ENCODE data around the gene DPPA4. TPM values are rescaled to one million over a fixed set of nuclear protein-coding genes. Genes with fewer than 3 reads are reported as not detected.
"Not testable (repeated sequence)": the region's sequence is repeated elsewhere in the genome, so short reads cannot be mapped to it uniquely, and the experiment has no call there.

The DPPA4 gene
- total and polyA plus RNA-seq, 2 donors from 2014 or later = not detected

DNA sequence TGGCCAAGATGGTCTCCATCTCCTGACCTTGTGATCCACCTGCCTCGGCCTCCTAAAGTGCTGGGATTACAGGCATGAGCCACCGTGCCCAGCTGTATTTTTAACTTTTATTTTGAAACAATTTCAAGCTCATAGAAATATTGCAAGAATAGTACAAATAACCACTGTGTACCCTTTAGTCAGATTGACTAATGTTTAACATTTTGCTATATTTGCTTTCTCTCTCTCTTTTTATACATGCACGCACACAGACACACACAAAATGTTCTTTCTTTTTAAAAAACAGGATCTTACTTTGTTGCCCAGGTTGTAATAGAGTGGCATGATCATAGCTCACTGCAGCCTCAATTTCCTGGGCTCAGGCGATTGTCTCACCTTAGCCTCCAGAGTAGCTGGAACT, 25.5 kb upstream of the DPPA4 start:
- no peak for FAIRE-seq
- H3K4me1 ChIP-seq (ENCODE audit: control insufficient read depth in 2 of 3, insufficient read depth in 2 of 3, low read depth in 1 of 3, low read length in 3 of 3) = no peaks in the 10 kb centered on the region
- no peaks in the 10 kb centered on the region for H3K36me3 ChIP-seq (ENCODE audit: control insufficient read depth in 2 of 3, insufficient read depth in 3 of 3, low read length in 3 of 3)
- H3K9ac ChIP-seq (ENCODE audit: low read length in 3 of 3) = no peak overlapping the region
- no peaks in the 10 kb centered on the region for H3K9me3 ChIP-seq (ENCODE audit: control insufficient read depth in 2 of 3, insufficient read depth in 1 of 3, low read length in 3 of 3)
- H3K27me3 ChIP-seq (ENCODE audit: control insufficient read depth, insufficient read depth, low read length) = no peaks in the 10 kb centered on the region
- no peak for DNase-seq
- intact Hi-C loops (cut with DNase I) = no loop called here
- no peak overlapping the region for H3K4me3 ChIP-seq (ENCODE audit: low read length in 3 of 3)
- no peak for TF ChIP-seq CTCF (IDR thresholded peaks at IDR 0.05; ENCODE audit: borderline replicate concordance, extremely low read depth, insufficient read depth)
- no peak overlapping the region for H3K27ac ChIP-seq (ENCODE audit: low read depth in 2 of 2, low read length in 2 of 2)

DNA sequence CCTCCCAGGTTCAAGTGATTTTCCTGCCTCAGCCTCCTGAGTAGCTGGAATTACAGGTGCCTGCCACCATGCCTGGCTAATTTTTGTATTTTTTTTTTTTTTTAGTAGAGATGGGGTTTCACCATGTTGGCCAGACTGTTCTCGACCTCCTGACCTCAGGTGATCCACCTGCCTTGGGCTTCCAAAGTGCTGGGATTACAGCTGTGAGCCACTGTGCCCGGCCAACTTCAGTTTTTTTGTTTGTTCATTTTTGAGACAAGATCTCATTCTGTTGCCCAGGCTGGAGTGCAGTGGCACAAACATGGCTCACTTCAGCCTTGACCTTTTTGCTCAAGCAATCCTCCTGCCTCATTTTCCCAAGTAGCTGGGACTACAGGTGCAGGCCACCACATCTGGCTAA, 21.5 kb upstream of the DPPA4 start:
- H3K9ac ChIP-seq (ENCODE audit: low read length in 3 of 3); H3K27ac ChIP-seq (ENCODE audit: low read depth in 2 of 2, low read length in 2 of 2); H3K4me3 ChIP-seq (ENCODE audit: low read length in 3 of 3); H3K36me3 ChIP-seq (ENCODE audit: control insufficient read depth in 2 of 3, insufficient read depth in 3 of 3, low read length in 3 of 3); H3K27me3 ChIP-seq (ENCODE audit: control insufficient read depth, insufficient read depth, low read length); H3K4me1 ChIP-seq (ENCODE audit: control insufficient read depth in 2 of 3, insufficient read depth in 2 of 3, low read depth in 1 of 3, low read length in 3 of 3); DNase-seq; intact Hi-C loops (cut with DNase I); H3K9me3 ChIP-seq (ENCODE audit: control insufficient read depth in 2 of 3, insufficient read depth in 1 of 3, low read length in 3 of 3); FAIRE-seq: not testable (repeated sequence)

GRCh38 chr3:109356442-109357155, 19.3 kb upstream of the DPPA4 start:
- Histone ChIP-seq H3K4me3 (ENCODE audit: low read length in 3 of 3) (no peak overlapping the region), H3K27me3 (ENCODE audit: control insufficient read depth, insufficient read depth, low read length) (no peaks in the 10 kb centered on the region), H3K36me3 (ENCODE audit: control insufficient read depth in 2 of 3, insufficient read depth in 3 of 3, low read length in 3 of 3) (no peaks in the 10 kb centered on the region), H3K9ac (ENCODE audit: low read length in 3 of 3) (no peak overlapping the region), H3K27ac (ENCODE audit: low read depth in 2 of 2, low read length in 2 of 2) (no peak overlapping the region), H3K4me1 (ENCODE audit: control insufficient read depth in 2 of 3, insufficient read depth in 2 of 3, low read depth in 1 of 3, low read length in 3 of 3) (peaks cover 0 to 3% (median 0%) of the 10 kb centered on the region in 3 donors), H3K9me3 (ENCODE audit: control insufficient read depth in 2 of 3, insufficient read depth in 1 of 3, low read length in 3 of 3) (no peaks in the 10 kb centered on the region)
- no peak for FAIRE-seq
- no peak for DNase-seq
- TF ChIP-seq CTCF (IDR thresholded peaks at IDR 0.05; ENCODE audit: borderline replicate concordance, extremely low read depth, insufficient read depth) = no peak
- intact Hi-C loops (cut with DNase I) = no loop called here

DNA sequence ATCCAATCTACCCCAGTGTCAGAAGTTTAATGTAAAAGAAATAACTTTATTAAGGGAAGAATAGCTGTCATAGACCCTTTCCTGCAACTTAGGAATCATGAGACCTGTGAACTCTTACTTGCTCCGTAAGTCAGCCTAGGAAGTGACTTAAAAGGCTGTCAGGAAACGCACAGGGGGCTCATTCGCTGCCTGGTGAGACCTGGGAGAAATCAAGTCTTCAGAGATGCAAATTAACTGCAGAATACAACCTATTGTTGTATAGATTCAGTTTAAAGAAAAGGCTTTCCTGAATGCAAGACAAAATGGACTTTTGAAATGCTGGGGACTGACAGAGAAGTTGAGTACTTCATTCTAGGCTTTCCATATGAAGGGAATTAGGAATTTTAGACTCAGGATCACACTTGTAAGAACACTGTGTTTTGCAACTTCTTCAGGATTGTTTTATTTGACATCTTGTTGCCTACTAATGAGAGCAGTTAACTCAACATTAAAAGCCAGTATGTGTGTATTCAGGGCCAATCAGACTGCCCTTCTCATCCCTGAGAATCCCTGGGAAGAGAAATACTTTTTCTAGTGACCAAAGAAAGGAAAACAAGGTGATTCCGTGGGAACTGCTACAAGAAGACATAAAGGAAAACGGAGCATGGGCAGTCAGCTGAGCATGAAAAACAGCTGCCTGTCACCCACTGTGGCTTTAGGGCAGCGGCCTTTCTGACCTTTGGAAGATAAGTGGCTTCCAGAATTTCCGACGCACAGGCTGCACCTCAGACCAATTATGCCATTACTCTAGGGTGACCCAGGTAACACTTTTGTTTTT, 18.5 kb upstream of the DPPA4 start:
- Histone ChIP-seq H3K27ac (ENCODE audit: low read depth in 2 of 2, low read length in 2 of 2) (no peak overlapping the region), H3K36me3 (ENCODE audit: control insufficient read depth in 2 of 3, insufficient read depth in 3 of 3, low read length in 3 of 3) (no peaks in the 10 kb centered on the region), H3K27me3 (ENCODE audit: control insufficient read depth, insufficient read depth, low read length) (no peaks in the 10 kb centered on the region), H3K4me1 (ENCODE audit: control insufficient read depth in 2 of 3, insufficient read depth in 2 of 3, low read depth in 1 of 3, low read length in 3 of 3) (peaks cover 0 to 3% (median 0%) of the 10 kb centered on the region in 3 donors), H3K4me3 (ENCODE audit: low read length in 3 of 3) (no peak overlapping the region), H3K9me3 (ENCODE audit: control insufficient read depth in 2 of 3, insufficient read depth in 1 of 3, low read length in 3 of 3) (no peaks in the 10 kb centered on the region), H3K9ac (ENCODE audit: low read length in 3 of 3) (no peak overlapping the region)
- FAIRE-seq (no peak), DNase-seq (peak in 4 of 5 donors; percentile 40 to 71 (median 54))
- no peak for TF ChIP-seq CTCF (IDR thresholded peaks at IDR 0.05; ENCODE audit: borderline replicate concordance, extremely low read depth, insufficient read depth)
- intact Hi-C loops (cut with DNase I) = no loop called here

Measured in kidney (tissue), 14 donors.